Esophagus muscularis mucosa (tissue), 4 donors: Measurements from ENCODE around the gene DUSP10. TPM values are rescaled to one million over a fixed set of nuclear protein-coding genes. Genes with fewer than 3 reads are reported as not detected.

Source experiments
- DNase-seq: peaks from one replicate; pipeline ENCODE4 v3.0.0-alpha.2; 2017; ENCODE audit errors: extremely low spot score
- H3K27ac ChIP-seq, 4 donors: fragments of 200-600 bp; sonication (generic); replicated peaks in 1 of 4; 1 replicate in 3 of 4; 2 replicates in 1 of 4; pipeline ENCODE4 v1.5.1; 2016 to 2019; ENCODE audit warnings: mild to moderate bottlenecking in 1 of 4
- H3K27me3 ChIP-seq, 4 donors: fragments of 200-600 bp; sonication (generic); one replicate each; pipeline versions ENCODE4 v1.5.1 to v1.6.0; 2016 to 2019
- H3K36me3 ChIP-seq, 4 donors: fragments of 200-600 bp; sonication (generic); one replicate each; pipeline ENCODE4 v1.5.1; 2016 to 2019
- H3K4me1 ChIP-seq, 4 donors: fragments of 200-600 bp; sonication (generic); one replicate each; pipeline ENCODE4 v1.5.1; 2016 to 2019
- H3K4me3 ChIP-seq, 4 donors: fragments of 200-600 bp; sonication (generic); 1 replicate in 2 of 4; 2 replicates in 2 of 4; pipeline ENCODE4 v1.5.1; 2016 to 2019; ENCODE audit warnings: mild to moderate bottlenecking in 4 of 4, moderate library complexity in 1 of 4
- H3K9me3 ChIP-seq, 4 donors: fragments of 200-600 bp; sonication (generic); 1 replicate in 3 of 4; 2 replicates in 1 of 4; pipeline ENCODE4 v1.5.1; 2016 to 2019
- CTCF ChIP-seq, 3 experiments: fragments of 200-600 bp in 2 of 3; fragments of 450-650 bp in 1 of 3; sonication (generic) in 2 of 3; IDR thresholded peaks; one replicate each; pipeline ENCODE4 v1.5.1; 2017 to 2019; ENCODE audit warnings: antibody characterized with exemption in 3 of 3, mild to moderate bottlenecking in 2 of 3, moderate library complexity in 1 of 3
- EP300 ChIP-seq: sonication (generic); formaldehyde crosslinking; IDR thresholded peaks from one replicate; pipeline ENCODE4 v1.6.1; 2017; ENCODE audit warnings: antibody characterized with exemption
- POLR2A ChIP-seq: fragments of 450-650 bp; IDR thresholded peaks from one replicate; pipeline ENCODE4 v1.6.1; 2017; ENCODE audit warnings: antibody characterized with exemption, moderate library complexity, mild to moderate bottlenecking, low read depth
- POLR2AphosphoS5 ChIP-seq, 2 donors: sonication (generic); formaldehyde crosslinking; IDR thresholded peaks; one replicate each; pipeline ENCODE4 v1.6.1; 2017; ENCODE audit warnings: antibody characterized with exemption in 2 of 2
- WGBS: methylation state at CpG from one replicate; pipeline ENCODE4 v1.1.5; 2018; 5-methylcytosine and 5-hydroxymethylcytosine counted together
- intact Hi-C: fragments of 100-400 bp; cut with DNase I; formaldehyde crosslinking; loops from one replicate; pipeline ENCODE4 v1.15.1; 2023
- total RNA-seq, 4 donors: library from RNA; depleted of rRNA; stranded (reverse); fragments of >200 nt; gene quantifications; one replicate each; pipeline versions ENCODE4 v1.1.0 to v1.2.1, GENCODE V29; 2016

DUSP10 gene
- total RNA-seq, 4 donors from 2014 or later: 5.5 to 13.1 (median 8.6) TPM

- Histone ChIP-seq H3K36me3 (no peaks in the 10 kb centered on the region), H3K27me3 (no peaks in the 10 kb centered on the region), H3K9me3 (peaks cover 0 to 6% (median 0%) of the 10 kb centered on the region in 4 donors), H3K4me3 (peak overlapping the region in 1 of 4 donors; percentile 17), H3K27ac (peak overlapping the region; percentile 51 to 67 (median 64)), H3K4me1 (peaks cover 42 to 80% (median 73%) of the 10 kb centered on the region in 4 donors)
- TF ChIP-seq POLR2AphosphoS5 (IDR thresholded peaks at IDR 0.05) (no peak), EP300 (no peak), POLR2A (no peak), CTCF (IDR thresholded peaks at IDR 0.05) (no peak)
- intact Hi-C loops: no loop called here
- DNase-seq: peak; percentile 87
- WGBS: 64% methylated on average over 3 of the region's 3 CpGs
Measured at GRCh38 chr1:221725735-221726672, 15.9 kb downstream of the DUSP10 start.

DNA sequence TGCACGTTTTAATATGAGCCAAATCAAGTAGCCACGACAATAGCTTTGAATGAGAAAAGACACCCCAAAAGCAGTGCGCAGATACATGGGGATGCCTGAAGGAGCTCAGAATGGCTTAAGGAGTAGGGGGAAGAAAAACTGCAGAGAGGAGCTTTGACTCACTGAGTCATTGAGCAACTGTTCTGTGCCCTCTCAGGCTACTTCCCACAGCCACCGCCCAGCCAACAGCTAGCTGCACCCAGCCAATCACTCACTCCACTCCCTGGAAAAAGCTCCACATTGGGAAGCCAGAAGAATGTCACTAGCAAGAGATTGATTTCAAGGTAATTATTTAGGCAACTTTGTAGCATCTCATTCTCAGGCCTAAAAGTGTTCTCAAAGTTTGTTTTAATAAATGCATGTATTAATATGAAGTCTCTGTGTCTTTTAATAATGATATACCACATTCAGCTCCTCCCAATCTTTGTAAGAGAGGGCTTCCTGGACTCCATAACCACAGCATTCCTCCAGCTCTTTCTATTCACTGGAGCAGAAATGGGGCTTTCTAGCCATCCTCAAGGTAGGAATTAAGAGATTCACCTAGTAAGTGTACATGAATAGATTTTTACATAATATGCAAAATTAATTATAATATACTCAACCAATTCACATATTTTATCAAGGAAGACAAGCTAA lies 16.8 kb downstream of the DUSP10 start:
- 66% methylated on average over 4 of the region's 4 CpGs for WGBS
- intact Hi-C loops: no loop called here
- Histone ChIP-seq H3K27ac (peak overlapping the region; percentile 51 to 67 (median 64)), H3K4me3 (no peak overlapping the region), H3K9me3 (peaks cover 0 to 6% (median 0%) of the 10 kb centered on the region in 4 donors), H3K36me3 (no peaks in the 10 kb centered on the region), H3K27me3 (no peaks in the 10 kb centered on the region), H3K4me1 (peaks cover 42 to 82% (median 70%) of the 10 kb centered on the region in 4 donors)
- TF ChIP-seq POLR2AphosphoS5 (IDR thresholded peaks at IDR 0.05) (peak; percentile 16 to 38), CTCF (IDR thresholded peaks at IDR 0.05) (no peak)
- peak; percentile 91 for DNase-seq

GRCh38 chr1:221723848-221724236 lies 18.0 kb downstream of the DUSP10 start:
- 78% methylated on average over 3 of the region's 3 CpGs for WGBS
- Histone ChIP-seq H3K9me3 (peaks cover 0 to 6% (median 0%) of the 10 kb centered on the region in 4 donors), H3K4me3 (no peak overlapping the region), H3K36me3 (no peaks in the 10 kb centered on the region), H3K27ac (peak overlapping the region in 2 of 4 donors; percentile 9 to 67), H3K4me1 (peaks cover 39 to 82% (median 70%) of the 10 kb centered on the region in 4 donors), H3K27me3 (no peaks in the 10 kb centered on the region)
- TF ChIP-seq EP300 (no peak), POLR2A (no peak), CTCF (IDR thresholded peaks at IDR 0.05) (no peak), POLR2AphosphoS5 (IDR thresholded peaks at IDR 0.05) (no peak)
- DNase-seq: no peak
- intact Hi-C loops: no loop called here

DNA sequence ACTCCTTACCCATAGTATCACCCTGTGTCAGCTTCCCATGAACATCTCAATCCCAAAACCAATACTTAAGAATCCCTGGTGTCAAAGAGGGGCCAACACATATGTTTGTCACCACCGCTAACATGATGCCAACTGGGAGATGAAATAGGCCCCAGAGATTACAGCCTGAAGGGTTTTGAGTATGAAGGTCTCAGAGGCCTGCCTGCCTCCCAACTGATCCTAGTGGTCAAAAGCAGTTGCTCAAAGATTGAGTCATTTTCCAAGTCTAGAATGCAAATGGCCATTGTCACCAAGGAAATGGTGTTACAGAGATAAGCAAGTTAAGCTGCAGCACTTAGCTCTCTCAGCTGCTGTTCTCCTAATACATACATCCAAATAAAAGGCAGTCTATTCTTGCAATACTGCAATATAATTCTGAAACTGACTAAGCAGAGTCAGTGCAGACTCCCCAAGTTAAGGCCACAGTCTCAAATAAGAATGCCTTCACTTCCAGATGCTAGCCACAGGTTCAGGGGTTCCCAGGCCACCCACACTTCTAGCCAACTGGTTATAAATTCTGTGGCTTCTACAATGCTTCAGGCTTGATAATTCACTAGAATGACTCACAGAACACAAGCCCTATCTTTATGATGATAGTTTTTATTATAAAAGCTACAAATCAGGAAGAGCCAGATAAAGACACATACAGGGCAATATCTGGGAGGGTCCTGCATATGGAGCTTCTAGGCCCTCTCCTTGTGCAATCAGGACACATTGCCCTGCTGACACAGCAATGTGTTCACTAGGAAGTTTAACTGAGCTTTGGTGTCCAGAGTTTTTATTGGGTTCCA lies 18.7 kb downstream of the DUSP10 start:
- Histone ChIP-seq H3K27me3 (no peaks in the 10 kb centered on the region), H3K9me3 (peaks cover 0 to 6% (median 0%) of the 10 kb centered on the region in 4 donors), H3K36me3 (no peaks in the 10 kb centered on the region), H3K4me3 (no peak overlapping the region), H3K27ac (peak overlapping the region in 1 of 4 donors; percentile 51), H3K4me1 (peaks cover 42 to 82% (median 71%) of the 10 kb centered on the region in 4 donors)
- TF ChIP-seq POLR2A (no peak), EP300 (no peak), CTCF (IDR thresholded peaks at IDR 0.05) (no peak), POLR2AphosphoS5 (IDR thresholded peaks at IDR 0.05) (no peak)
- 92% methylated on average over 1 of the region's 1 CpG for WGBS
- DNase-seq: peak; percentile 53
- intact Hi-C loops: no loop called here
